ENCODE results near the gene PGBD5. TPM values are rescaled to one million over a fixed set of nuclear protein-coding genes. Genes with fewer than 3 reads are reported as not detected.

Gene PGBD5
- total and polyA plus RNA-seq, 4 donors, result 0.54 to 3.0 (median 1.8) TPM

GRCh38 chr1:230289350-230289644 lies 136.8 kb downstream of the PGBD5 start:
- Histone ChIP-seq H3K9ac (ENCODE audit: insufficient read depth in 1 of 2, low read length in 2 of 2) (no peak overlapping the region), H3K36me3 (ENCODE audit: control insufficient read depth in 4 of 4, insufficient read depth in 4 of 4, low read length in 4 of 4) (no peaks in the 10 kb centered on the region), H3K4me3 (no peak overlapping the region), H3K9me3 (ENCODE audit: control insufficient read depth in 4 of 4, insufficient read depth in 3 of 4, low read length in 3 of 4) (no peaks in the 10 kb centered on the region), H3K4me1 (ENCODE audit: control insufficient read depth in 5 of 5, insufficient read depth in 5 of 5, low read length in 5 of 5) (no peaks in the 10 kb centered on the region), H3K27ac (ENCODE audit: low read depth in 1 of 2, low read length in 1 of 2) (no peak overlapping the region), H3K27me3 (ENCODE audit: control insufficient read depth in 3 of 3, insufficient read depth in 3 of 3, low read length in 2 of 3) (peaks cover 0 to 12% (median 0%) of the 10 kb centered on the region in 3 donors)
- DNase-seq, result no peak
- TF ChIP-seq CTCF (IDR thresholded peaks at IDR 0.05; ENCODE audit: control extremely low read depth, extremely low read depth), result no peak
- ATAC-seq (ENCODE audit: insufficient read depth, low FRiP score), result no peak
- 93 to 97% methylated on average over 5 of the region's 5 CpGs for WGBS, 2 donors

- ATAC-seq (ENCODE audit: insufficient read depth, low FRiP score), result no peak
- Histone ChIP-seq H3K27me3 (ENCODE audit: control insufficient read depth in 3 of 3, insufficient read depth in 3 of 3, low read length in 2 of 3) (peaks cover 0 to 10% (median 0%) of the 10 kb centered on the region in 3 donors), H3K4me1 (ENCODE audit: control insufficient read depth in 5 of 5, insufficient read depth in 5 of 5, low read length in 5 of 5) (no peaks in the 10 kb centered on the region), H3K4me3 (no peak overlapping the region), H3K9me3 (ENCODE audit: control insufficient read depth in 4 of 4, insufficient read depth in 3 of 4, low read length in 3 of 4) (no peaks in the 10 kb centered on the region), H3K36me3 (ENCODE audit: control insufficient read depth in 4 of 4, insufficient read depth in 4 of 4, low read length in 4 of 4) (no peaks in the 10 kb centered on the region), H3K27ac (ENCODE audit: low read depth in 1 of 2, low read length in 1 of 2) (no peak overlapping the region), H3K9ac (ENCODE audit: insufficient read depth in 1 of 2, low read length in 2 of 2) (no peak overlapping the region)
- no peak for DNase-seq
- TF ChIP-seq CTCF (IDR thresholded peaks at IDR 0.05; ENCODE audit: control extremely low read depth, extremely low read depth), result no peak
- WGBS, 2 donors, result 87 to 89% methylated on average over 14 of the region's 14 CpGs
Measured at GRCh38 chr1:230288641-230289349, 137.3 kb downstream of the PGBD5 start.

- H3K4me1 ChIP-seq (ENCODE audit: control insufficient read depth in 5 of 5, insufficient read depth in 5 of 5, low read length in 5 of 5), result no peaks in the 10 kb centered on the region
- no peak for DNase-seq
- H3K4me3 ChIP-seq, result no peak overlapping the region
- H3K27ac ChIP-seq (ENCODE audit: low read depth in 1 of 2, low read length in 1 of 2), result no peak overlapping the region
- ATAC-seq (ENCODE audit: insufficient read depth, low FRiP score), result no peak
- 73 to 85% methylated on average over 17 of the region's 17 CpGs for WGBS, 2 donors
- no peak overlapping the region for H3K9ac ChIP-seq (ENCODE audit: insufficient read depth in 1 of 2, low read length in 2 of 2)
- peaks cover 0 to 4% (median 0%) of the 10 kb centered on the region in 3 donors for H3K27me3 ChIP-seq (ENCODE audit: control insufficient read depth in 3 of 3, insufficient read depth in 3 of 3, low read length in 2 of 3)
- H3K36me3 ChIP-seq (ENCODE audit: control insufficient read depth in 4 of 4, insufficient read depth in 4 of 4, low read length in 4 of 4), result no peaks in the 10 kb centered on the region
- TF ChIP-seq CTCF (IDR thresholded peaks at IDR 0.05; ENCODE audit: control extremely low read depth, extremely low read depth), result no peak
- no peaks in the 10 kb centered on the region for H3K9me3 ChIP-seq (ENCODE audit: control insufficient read depth in 4 of 4, insufficient read depth in 3 of 4, low read length in 3 of 4)
Measured at GRCh38 chr1:230287674-230288315, 138.3 kb downstream of the PGBD5 start.
